COLO829 (cell line): ENCODE data around the gene ITGA11.

Source experiments
- DNase-seq: peaks from one replicate; pipeline ENCODE4 v3.0.0; 2012; ENCODE audit warnings: low spot score

The ITGA11 gene

GRCh38 chr15:68431792-68432401, at the start of gene ITGA11:
Gene ITGA11 (minus strand): TSS chr15:68432163. CDS start chr15:68432066, 97 bp downstream.
- no peak for DNase-seq

GRCh38 chr15:68481321-68481720, 49.4 kb upstream of the ITGA11 start:
- no peak for DNase-seq

- no peak for DNase-seq
Observed at GRCh38 chr15:68480296-68480695, 48.3 kb upstream of the ITGA11 start.

GRCh38 chr15:68479870-68480269, 47.9 kb upstream of the ITGA11 start:
- no peak for DNase-seq

- DNase-seq: no peak
Observed at GRCh38 chr15:68479406-68479805, 47.4 kb upstream of the ITGA11 start.

GRCh38 chr15:68478853-68479252, 46.9 kb upstream of the ITGA11 start:
- no peak for DNase-seq

GRCh38 chr15:68475449-68475848, 43.5 kb upstream of the ITGA11 start:
- DNase-seq: no peak

- no peak for DNase-seq
Observed at GRCh38 chr15:68471541-68471940, 39.6 kb upstream of the ITGA11 start.

- no peak for DNase-seq
Observed at GRCh38 chr15:68470976-68471375, 39.0 kb upstream of the ITGA11 start.

GRCh38 chr15:68470049-68470742, 38.2 kb upstream of the ITGA11 start:
- DNase-seq: no peak

- no peak for DNase-seq
Observed at GRCh38 chr15:68469162-68470048, 37.4 kb upstream of the ITGA11 start.

- no peak for DNase-seq
Observed at GRCh38 chr15:68466876-68467275, 34.9 kb upstream of the ITGA11 start.

GRCh38 chr15:68465861-68466560, 34.0 kb upstream of the ITGA11 start:
- no peak for DNase-seq

GRCh38 chr15:68464448-68465090, 32.6 kb upstream of the ITGA11 start:
- DNase-seq: no peak

- DNase-seq: no peak
Observed at GRCh38 chr15:68463996-68464395, 32.0 kb upstream of the ITGA11 start.

- DNase-seq: no peak
Observed at GRCh38 chr15:68463444-68463843, 31.5 kb upstream of the ITGA11 start.

- no peak for DNase-seq
Observed at GRCh38 chr15:68460166-68460565, 28.2 kb upstream of the ITGA11 start.

GRCh38 chr15:68450192-68450591, 18.2 kb upstream of the ITGA11 start:
- no peak for DNase-seq

- DNase-seq: no peak
Observed at GRCh38 chr15:68449389-68449788, 17.4 kb upstream of the ITGA11 start.

GRCh38 chr15:68447976-68448755, 16.2 kb upstream of the ITGA11 start:
- DNase-seq: no peak

- no peak for DNase-seq
Observed at GRCh38 chr15:68447209-68447608, 15.2 kb upstream of the ITGA11 start.
